Parathyroid adenoma (tissue), 2 donors: ENCODE measurements around the gene PML.

Source experiments
- H2AFZ ChIP-seq: fragments of 300-600 bp; sonication (generic); one replicate; pipeline ENCODE4 v1.7.0; 2017; ENCODE audit warnings: antibody characterized with exemption, mild to moderate bottlenecking
- H3K27ac ChIP-seq: fragments of 300-600 bp; sonication (generic); one replicate; pipeline ENCODE4 v1.7.0; 2017
- H3K27me3 ChIP-seq: fragments of 300-600 bp; sonication (generic); one replicate; pipeline ENCODE4 v1.7.0; 2017; ENCODE audit warnings: low read length; ENCODE audit not compliant: control insufficient read depth, insufficient read depth
- H3K36me3 ChIP-seq: fragments of 300-600 bp; sonication (generic); one replicate; pipeline ENCODE4 v1.7.0; 2017; ENCODE audit warnings: low read length; ENCODE audit not compliant: control insufficient read depth, insufficient read depth
- H3K4me1 ChIP-seq: fragments of 300-600 bp; sonication (generic); one replicate; pipeline ENCODE4 v1.7.0; 2017; ENCODE audit warnings: control low read depth
- H3K4me2 ChIP-seq: fragments of 300-600 bp; sonication (generic); one replicate; pipeline ENCODE4 v1.7.0; 2017; ENCODE audit warnings: low read length
- H3K4me3 ChIP-seq: fragments of 300-600 bp; sonication (generic); one replicate; pipeline ENCODE4 v1.7.0; 2017; ENCODE audit warnings: low read depth, low read length
- H3K79me2 ChIP-seq: fragments of 300-600 bp; sonication (generic); one replicate; pipeline ENCODE4 v1.7.0; 2017; ENCODE audit warnings: control low read depth
- H3K9ac ChIP-seq: fragments of 300-600 bp; sonication (generic); one replicate; pipeline ENCODE4 v1.7.0; 2017; ENCODE audit warnings: mild to moderate bottlenecking
- H3K9me3 ChIP-seq: fragments of 300-600 bp; sonication (generic); one replicate; pipeline ENCODE4 v1.7.0; 2017; ENCODE audit warnings: low read length; ENCODE audit not compliant: control insufficient read depth
- CTCF ChIP-seq: fragments of 300-600 bp; sonication (generic); IDR thresholded peaks from one replicate; pipeline ENCODE4 v1.7.0; 2017; ENCODE audit warnings: antibody characterized with exemption, mild to moderate bottlenecking
- donor health status: primary hyperparathyroidism.

Gene PML

GRCh38 chr15:74010929-74011540, 16.5 kb downstream of the PML start:
- Histone ChIP-seq H3K4me1 (no peaks in the 10 kb centered on the region), H3K4me2 (no peak overlapping the region), H2AFZ (no peak overlapping the region), H3K27me3 (no peaks in the 10 kb centered on the region), H3K9ac (no peak overlapping the region), H3K79me2 (peaks cover 24% of the 10 kb centered on the region), H3K36me3 (no peaks in the 10 kb centered on the region), H3K4me3 (no peak overlapping the region), H3K27ac (peak overlapping the region; percentile 66), H3K9me3 (no peaks in the 10 kb centered on the region)
- TF ChIP-seq CTCF: no peak

- Histone ChIP-seq H3K4me2 (no peak overlapping the region), H2AFZ (no peak overlapping the region), H3K9me3 (no peaks in the 10 kb centered on the region), H3K9ac (no peak overlapping the region), H3K79me2 (peaks cover 24% of the 10 kb centered on the region), H3K27ac (no peak overlapping the region), H3K4me1 (no peaks in the 10 kb centered on the region), H3K4me3 (no peak overlapping the region), H3K36me3 (no peaks in the 10 kb centered on the region), H3K27me3 (no peaks in the 10 kb centered on the region)
- no peak for TF ChIP-seq CTCF
Observed at GRCh38 chr15:74011610-74012009, 17.1 kb downstream of the PML start.

DNA sequence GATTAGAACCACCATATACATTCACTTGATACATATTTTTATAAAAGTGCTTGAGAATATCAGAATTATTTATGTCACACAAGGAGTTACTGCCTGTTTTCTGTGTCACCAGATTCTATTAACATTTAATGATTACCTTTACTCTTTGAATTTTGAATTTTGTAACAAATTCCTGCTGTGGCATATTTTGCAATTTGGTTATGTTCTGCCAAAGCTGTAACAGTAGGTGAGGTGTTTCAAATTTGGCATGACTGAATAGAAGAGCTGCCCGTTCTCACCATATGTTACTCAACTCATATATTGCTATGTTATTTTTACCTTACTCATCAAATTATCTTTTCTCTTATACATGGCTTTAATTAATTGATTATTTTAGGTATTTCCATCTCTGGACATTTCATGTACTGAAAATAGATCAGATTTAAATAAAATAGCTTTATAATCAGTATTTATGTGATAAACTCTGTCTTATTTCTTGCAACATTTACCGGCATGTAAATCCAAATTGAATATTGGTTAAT, 18.9 kb downstream of the PML start:
- Histone ChIP-seq H3K79me2 (peaks cover 17% of the 10 kb centered on the region), H3K9me3 (no peaks in the 10 kb centered on the region), H2AFZ (no peak overlapping the region), H3K27me3 (no peaks in the 10 kb centered on the region), H3K27ac (no peak overlapping the region), H3K36me3 (no peaks in the 10 kb centered on the region), H3K9ac (no peak overlapping the region), H3K4me3 (no peak overlapping the region), H3K4me1 (no peaks in the 10 kb centered on the region), H3K4me2 (no peak overlapping the region)
- no peak for TF ChIP-seq CTCF

DNA sequence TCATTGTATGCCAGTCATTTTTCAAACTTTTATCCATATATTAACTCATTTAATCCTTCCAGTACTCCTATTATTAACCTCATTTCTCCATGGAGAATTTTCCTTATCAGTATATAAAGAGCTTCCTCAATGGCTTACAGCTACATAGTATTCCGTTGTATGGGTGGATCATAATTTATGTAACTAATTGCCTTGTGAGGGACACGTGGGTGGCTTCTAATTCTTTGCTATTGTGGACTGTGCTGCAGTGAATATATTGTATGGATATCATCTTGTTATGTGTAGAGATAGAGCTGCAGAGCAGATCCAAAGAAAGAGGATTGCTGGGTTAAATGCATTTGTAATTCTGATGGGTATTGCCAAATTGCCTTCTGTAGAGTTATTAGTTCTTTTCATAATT, 25.2 kb downstream of the PML start:
- no peaks in the 10 kb centered on the region for H3K36me3 ChIP-seq
- H2AFZ ChIP-seq: no peak overlapping the region
- no peak overlapping the region for H3K27ac ChIP-seq
- no peaks in the 10 kb centered on the region for H3K9me3 ChIP-seq
- no peaks in the 10 kb centered on the region for H3K27me3 ChIP-seq
- no peak overlapping the region for H3K9ac ChIP-seq
- H3K4me2 ChIP-seq: no peak overlapping the region
- no peak for TF ChIP-seq CTCF
- H3K79me2 ChIP-seq: peaks cover 5% of the 10 kb centered on the region
- no peak overlapping the region for H3K4me3 ChIP-seq
- no peaks in the 10 kb centered on the region for H3K4me1 ChIP-seq
